NCI-H82 treated with DMSO at 0.1 percent for 48 hours (cell line): ENCODE data around the gene PDK2.

ENCODE experiments used
- DNase-seq: peaks from one replicate; lab custom pipeline; 2025; ENCODE audit not compliant: unreplicated experiment; lab: John Stamatoyannopoulos, UW

The PDK2 gene

DNA sequence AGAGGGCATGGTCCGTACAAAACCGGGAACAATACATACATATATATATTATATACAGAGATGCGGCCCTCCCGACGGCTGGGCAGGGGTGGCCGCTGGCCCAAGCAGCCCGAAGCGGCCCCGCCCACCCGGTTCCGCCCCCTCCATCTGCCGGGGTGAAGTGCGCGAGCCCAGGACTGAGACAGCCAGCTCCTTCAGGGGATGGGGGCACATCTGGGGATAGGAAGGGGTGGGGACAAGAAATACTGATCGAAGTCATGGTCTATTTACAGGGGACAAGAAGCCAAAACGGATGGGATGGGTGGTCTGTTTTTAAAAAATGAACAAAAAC is 38.6 kb downstream of the PDK2 start:
- DNase-seq = no peak

GRCh38 chr17:50134206-50135110 is 39.3 kb downstream of the PDK2 start:
- DNase-seq = no peak

DNA sequence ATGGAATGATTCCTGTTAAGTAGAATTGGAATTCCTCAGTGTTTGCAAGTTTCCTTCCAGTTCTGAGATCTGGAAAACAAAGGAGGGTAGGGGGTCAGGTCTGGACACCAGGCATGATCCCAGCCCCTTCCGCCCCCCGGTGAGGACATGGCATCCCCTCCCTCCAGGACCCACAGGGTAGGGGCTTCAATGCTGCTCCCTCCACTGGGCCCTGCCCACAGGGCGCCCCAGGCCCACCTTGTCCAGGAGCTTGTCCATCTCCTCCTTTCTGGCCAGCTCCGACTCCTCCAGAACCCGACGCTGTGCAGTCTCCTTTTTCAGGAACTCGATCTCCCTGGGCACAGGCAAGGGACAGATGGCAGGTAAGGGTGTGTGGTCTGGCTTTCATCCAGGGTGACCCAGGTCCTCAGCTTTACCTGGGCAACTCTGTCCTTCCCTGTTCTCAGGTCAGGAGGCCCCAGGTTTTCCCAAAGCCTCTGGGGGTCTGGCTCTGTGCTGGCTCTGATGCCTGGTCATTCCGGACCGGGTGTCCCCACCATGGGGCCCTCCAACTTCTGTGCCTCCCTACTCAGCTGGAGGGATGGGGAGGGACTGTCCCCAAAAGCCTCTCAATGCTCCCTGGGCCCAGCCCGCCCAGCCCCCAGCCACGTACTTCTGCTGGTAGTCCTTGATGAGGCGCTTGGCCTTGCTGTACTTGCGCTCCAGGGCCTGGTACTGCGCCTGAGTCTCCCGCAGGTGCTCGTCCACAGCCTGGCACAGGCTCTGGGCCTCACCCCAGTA is 40.4 kb downstream of the PDK2 start:
- no peak for DNase-seq

- DNase-seq = no peak
Observed at GRCh38 chr17:50136096-50136687, 41.0 kb downstream of the PDK2 start.

GRCh38 chr17:50137042-50137441 is 41.9 kb downstream of the PDK2 start:
- DNase-seq = no peak

- DNase-seq = no peak
Observed at GRCh38 chr17:50139185-50139783, 44.1 kb downstream of the PDK2 start.

DNA sequence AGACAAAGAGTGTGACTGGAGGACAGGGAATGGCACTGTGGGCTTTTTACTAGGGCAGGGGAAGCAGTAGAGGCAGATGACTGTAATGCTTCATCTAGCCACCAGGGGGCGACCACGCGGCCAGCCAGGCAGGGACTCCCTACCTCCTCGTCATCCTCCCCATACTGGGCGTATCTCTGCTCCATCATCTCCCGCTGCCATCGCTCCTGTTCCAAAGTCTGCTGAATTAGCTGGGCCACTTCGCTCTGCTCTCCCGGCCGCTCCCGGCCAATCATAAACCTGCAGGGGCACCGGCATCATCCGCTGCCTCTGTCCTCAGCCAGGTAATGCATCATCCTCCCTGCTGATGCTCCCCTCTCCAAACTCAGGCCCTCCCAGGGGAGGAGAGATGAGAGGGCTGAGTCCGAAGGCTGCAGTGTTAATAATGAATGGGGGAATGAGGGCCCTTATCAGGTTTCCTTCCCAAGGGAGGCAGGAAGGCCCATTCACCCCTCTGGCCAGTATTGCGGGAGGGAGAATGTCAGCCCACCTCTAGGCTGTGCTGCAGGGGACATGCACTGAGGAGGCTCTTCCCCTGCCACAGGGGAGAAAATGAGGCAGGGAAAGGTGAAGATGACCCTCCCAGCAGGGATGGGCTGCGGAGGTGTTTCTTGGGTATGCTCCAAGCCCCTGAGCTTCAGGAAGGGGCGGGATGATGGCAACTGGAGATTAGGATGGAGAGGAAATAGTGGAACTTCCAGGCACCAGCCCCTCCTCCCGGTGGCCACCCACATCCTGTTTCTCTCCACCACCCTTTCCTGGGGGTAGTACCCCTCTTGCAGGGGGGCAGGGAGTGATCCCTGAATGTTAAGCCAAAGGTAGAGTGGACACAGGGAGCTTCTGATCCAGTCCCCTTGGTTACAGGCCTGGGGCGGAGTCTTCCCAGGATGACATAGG is 45.1 kb downstream of the PDK2 start:
- no peak for DNase-seq

GRCh38 chr17:50141026-50141744 is 46.0 kb downstream of the PDK2 start:
- no peak for DNase-seq

GRCh38 chr17:50141745-50142110 is 46.6 kb downstream of the PDK2 start:
- DNase-seq = no peak

- no peak for DNase-seq
Observed at GRCh38 chr17:50143461-50144176, 48.5 kb downstream of the PDK2 start.

- no peak for DNase-seq
Observed at GRCh38 chr17:50144355-50144754, 49.2 kb downstream of the PDK2 start.

- DNase-seq = no peak
Observed at GRCh38 chr17:50144845-50145531, 49.8 kb downstream of the PDK2 start.

GRCh38 chr17:50145532-50146229 is 50.5 kb downstream of the PDK2 start:
- no peak for DNase-seq

- DNase-seq = no peak
Observed at GRCh38 chr17:50146230-50146926, 51.2 kb downstream of the PDK2 start.

DNA sequence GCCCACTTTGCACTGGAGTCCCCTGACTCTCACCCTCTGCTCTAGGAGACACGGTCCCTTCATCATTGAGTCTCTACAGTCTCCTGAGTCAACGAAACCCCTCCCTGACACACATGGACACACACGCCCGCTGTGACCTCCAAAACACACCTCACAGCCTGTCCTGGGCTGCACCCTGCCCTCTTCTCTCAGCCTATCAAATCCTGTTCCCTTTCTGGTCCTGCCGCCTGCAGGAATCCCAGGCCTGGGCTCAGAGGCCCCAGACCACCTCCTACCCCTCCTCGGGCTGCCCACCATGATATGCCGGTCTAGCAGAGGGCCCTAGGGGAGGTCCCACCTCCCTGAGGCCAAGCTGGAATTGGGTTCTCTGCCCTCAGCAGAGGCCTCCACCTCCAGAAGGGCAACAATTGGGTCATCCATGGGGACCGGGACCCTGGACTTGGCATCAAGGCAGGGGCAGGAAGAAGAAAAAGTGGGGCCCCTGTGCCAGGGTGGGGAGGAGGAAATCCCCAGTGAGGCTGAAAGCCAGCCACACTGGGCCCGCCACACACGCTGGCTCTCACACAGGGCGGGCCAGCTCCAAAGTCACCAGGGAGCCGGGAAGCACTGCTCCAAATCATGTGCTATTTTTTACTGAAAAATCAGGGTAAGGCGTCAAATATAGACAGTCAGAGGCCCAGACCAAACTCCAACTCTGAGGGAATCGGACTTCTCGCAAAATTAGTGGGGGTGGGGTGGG is 51.9 kb downstream of the PDK2 start:
- no peak for DNase-seq

DNA sequence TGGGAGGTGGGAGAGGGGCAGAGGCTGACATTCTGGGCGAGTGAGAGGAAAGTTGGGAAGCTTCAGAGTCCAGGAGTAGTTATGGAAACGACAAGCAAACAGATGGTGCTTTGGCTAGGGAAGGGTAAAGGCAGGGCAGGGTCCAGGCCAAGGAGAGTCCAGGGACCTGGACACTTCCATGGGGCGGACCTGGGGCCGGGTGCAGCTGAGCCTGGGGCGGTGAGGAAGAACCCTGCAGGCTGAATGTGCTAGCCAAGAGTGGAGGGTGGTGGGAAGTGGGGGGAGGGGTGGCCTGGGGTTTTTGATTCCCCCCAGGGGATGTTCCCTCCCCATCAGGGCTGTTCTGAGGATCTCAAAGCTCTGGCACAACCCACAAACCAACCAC is 52.7 kb downstream of the PDK2 start:
- DNase-seq = no peak
